Regular cardiac myocyte (primary cell): Measurements from ENCODE around the gene PCBP3. TPM values are rescaled to one million over a fixed set of nuclear protein-coding genes. Genes with fewer than 3 reads are reported as not detected.

Experiments
- total RNA-seq: library from RNA; depleted of rRNA; stranded (reverse); fragments of >200 nt; gene quantifications from 2 replicates; pipeline ENCODE4 v1.2.3, GENCODE V29; 2014

PCBP3 gene
- 1.5 and 6.2 TPM in 2 replicates for total RNA-seq

GRCh38 chr21:45643021-45643980 is at the start of gene PCBP3:
Gene PCBP3 (plus strand): TSS chr21:45643725. CDS start chr21:45850086, 206,361 bp downstream.

GRCh38 chr21:45981151-45982091 is 337.9 kb downstream of the PCBP3 start, which contains the start of gene COL6A1:
Gene COL6A1 (plus strand): TSS chr21:45981770. CDS start chr21:45981851, 81 bp downstream.

Other genes with a start within 250 kb of the PCBP3 start
- gene COL18A1, start 238.6 kb upstream of the PCBP3 start, total RNA-seq = 52.7 and 56.4 TPM in 2 replicates
- gene SLC19A1, start 101.3 kb upstream of the PCBP3 start, total RNA-seq = 3.7 and 7.5 TPM in 2 replicates